Measurements from ENCODE around the gene CD8A. TPM values are rescaled to one million over a fixed set of nuclear protein-coding genes. Genes with fewer than 3 reads are reported as not detected.
A peak's percentile ranks its signal among the peaks of the same experiment; 100 is the strongest.

CD8A gene
- total and polyA plus RNA-seq, 4 experiments from 2014 or later = 0.47 to 1.9 (median 1.0) TPM

GRCh38 chr2:86793752-86794151, 3.0 kb upstream of the CD8A start:
- no peak overlapping the region for H3K4me3 Mint-ChIP-seq
- no peak overlapping the region for H3K27ac ChIP-seq (ENCODE audit: low read depth, low read length)
- H3K36me3 Mint-ChIP-seq = peaks cover 7 to 26% of the 10 kb centered on the region in 2 donors
- no peak overlapping the region for H3K27ac Mint-ChIP-seq
- H3K4me1 Mint-ChIP-seq = peaks cover 12 to 27% (median 20%) of the 10 kb centered on the region in 4 donors
- CTCF ChIA-PET (ENCODE audit: partially characterized antibody) = no interaction called here
- H3K27me3 Mint-ChIP-seq = peaks cover 47 to 58% of the 10 kb centered on the region in 2 donors
- no peak overlapping the region for H3K4me3 ChIP-seq (ENCODE audit: low read length in 2 of 2)
- peaks cover 0 to 11% of the 10 kb centered on the region in 2 donors for H3K9me3 ChIP-seq (ENCODE audit: control insufficient read depth in 1 of 2, low read length in 2 of 2)
- H3K4me1 ChIP-seq (ENCODE audit: insufficient read depth, low read length) = peaks cover 19% of the 10 kb centered on the region
- peaks cover 7 to 43% (median 35%) of the 10 kb centered on the region in 8 donors for H3K9me3 Mint-ChIP-seq
- POLR2A ChIA-PET (ENCODE audit: partially characterized antibody) = no interaction called here
- intact Hi-C loops (cut with micrococcal nuclease) = no loop called here
- DNase-seq = no peak
- H3K36me3 ChIP-seq (ENCODE audit: insufficient read depth, low read length) = no peaks in the 10 kb centered on the region
- peaks cover 29% of the 10 kb centered on the region for H3K27me3 ChIP-seq (ENCODE audit: insufficient read depth, low read length)

- H3K4me3 Mint-ChIP-seq = peak overlapping the region; percentile 76 to 91 (median 82)
- intact Hi-C loops (cut with micrococcal nuclease) = no loop called here
- Histone ChIP-seq H3K4me1 (ENCODE audit: insufficient read depth, low read length) (peaks cover 19% of the 10 kb centered on the region), H3K27me3 (ENCODE audit: insufficient read depth, low read length) (peaks cover 29% of the 10 kb centered on the region), H3K4me3 (ENCODE audit: low read length in 2 of 2) (peak overlapping the region in 1 of 2 donors; percentile 24), H3K36me3 (ENCODE audit: insufficient read depth, low read length) (no peaks in the 10 kb centered on the region), H3K27ac (ENCODE audit: low read depth, low read length) (no peak overlapping the region), H3K9me3 (ENCODE audit: control insufficient read depth in 1 of 2, low read length in 2 of 2) (peaks cover 0 to 5% of the 10 kb centered on the region in 2 donors)
- ChIA-PET POLR2A (ENCODE audit: partially characterized antibody) (interaction anchor here (1.2 kb wide), 1 partner anchor 16 kb away, joined by 4 read pairs; no protein-coding TSS in a partner anchor), CTCF (ENCODE audit: partially characterized antibody) (no interaction called here)
- H3K9me3 Mint-ChIP-seq = peaks cover 3 to 24% (median 19%) of the 10 kb centered on the region in 8 donors
- no peak overlapping the region for H3K27ac Mint-ChIP-seq
- H3K27me3 Mint-ChIP-seq = peaks cover 56 to 63% of the 10 kb centered on the region in 2 donors
- peaks cover 12 to 31% (median 21%) of the 10 kb centered on the region in 4 donors for H3K4me1 Mint-ChIP-seq
- DNase-seq = no peak
- peaks cover 3 to 18% of the 10 kb centered on the region in 2 donors for H3K36me3 Mint-ChIP-seq
Measured at GRCh38 chr2:86791573-86791972, 860 bp upstream of the CD8A start.

- Mint-ChIP-seq H3K27ac (no peak overlapping the region), H3K36me3 (peaks cover 2 to 9% of the 10 kb centered on the region in 2 donors), H3K9me3 (peaks cover 2 to 10% (median 6%) of the 10 kb centered on the region in 8 donors), H3K27me3 (peaks cover 53% of the 10 kb centered on the region in 2 donors), H3K4me3 (peak overlapping the region; percentile 69 to 84 (median 80)), H3K4me1 (peaks cover 12 to 31% (median 21%) of the 10 kb centered on the region in 4 donors)
- CTCF ChIA-PET (ENCODE audit: partially characterized antibody) = no interaction called here
- H3K9me3 ChIP-seq (ENCODE audit: control insufficient read depth in 1 of 2, low read length in 2 of 2) = no peaks in the 10 kb centered on the region
- no peaks in the 10 kb centered on the region for H3K36me3 ChIP-seq (ENCODE audit: insufficient read depth, low read length)
- H3K27me3 ChIP-seq (ENCODE audit: insufficient read depth, low read length) = peaks cover 26% of the 10 kb centered on the region
- DNase-seq = no peak
- H3K27ac ChIP-seq (ENCODE audit: low read depth, low read length) = no peak overlapping the region
- no peak overlapping the region for H3K4me3 ChIP-seq (ENCODE audit: low read length in 2 of 2)
- POLR2A ChIA-PET (ENCODE audit: partially characterized antibody) = no interaction called here
- intact Hi-C loops (cut with micrococcal nuclease) = no loop called here
- H3K4me1 ChIP-seq (ENCODE audit: insufficient read depth, low read length) = peaks cover 19% of the 10 kb centered on the region
Measured at GRCh38 chr2:86790134-86790675, 508 bp downstream of the CD8A start.

- Histone ChIP-seq H3K27ac (ENCODE audit: low read depth, low read length) (no peak overlapping the region), H3K4me3 (ENCODE audit: low read length in 2 of 2) (no peak overlapping the region), H3K36me3 (ENCODE audit: insufficient read depth, low read length) (no peaks in the 10 kb centered on the region), H3K4me1 (ENCODE audit: insufficient read depth, low read length) (peaks cover 19% of the 10 kb centered on the region), H3K27me3 (ENCODE audit: insufficient read depth, low read length) (peaks cover 22% of the 10 kb centered on the region), H3K9me3 (ENCODE audit: control insufficient read depth in 1 of 2, low read length in 2 of 2) (no peaks in the 10 kb centered on the region)
- Mint-ChIP-seq H3K4me1 (peaks cover 12 to 26% (median 19%) of the 10 kb centered on the region in 4 donors), H3K27ac (no peak overlapping the region), H3K9me3 (peaks cover 0 to 6% (median 2%) of the 10 kb centered on the region in 8 donors), H3K27me3 (peaks cover 48% of the 10 kb centered on the region in 2 donors), H3K36me3 (peaks cover 0 to 4% of the 10 kb centered on the region in 2 donors), H3K4me3 (peak overlapping the region; percentile 10 to 84 (median 80))
- intact Hi-C loops (cut with micrococcal nuclease) = no loop called here
- no peak for DNase-seq
- CTCF ChIA-PET (ENCODE audit: partially characterized antibody) = no interaction called here
- POLR2A ChIA-PET (ENCODE audit: partially characterized antibody) = no interaction called here
Measured at GRCh38 chr2:86789687-86790133, 1.0 kb downstream of the CD8A start.

- Histone ChIP-seq H3K36me3 (ENCODE audit: insufficient read depth, low read length) (no peaks in the 10 kb centered on the region), H3K27ac (ENCODE audit: low read depth, low read length) (no peak overlapping the region), H3K4me1 (ENCODE audit: insufficient read depth, low read length) (peaks cover 19% of the 10 kb centered on the region), H3K4me3 (ENCODE audit: low read length in 2 of 2) (no peak overlapping the region), H3K9me3 (ENCODE audit: control insufficient read depth in 1 of 2, low read length in 2 of 2) (no peaks in the 10 kb centered on the region), H3K27me3 (ENCODE audit: insufficient read depth, low read length) (peaks cover 18% of the 10 kb centered on the region)
- no peak for DNase-seq
- Mint-ChIP-seq H3K27ac (no peak overlapping the region), H3K36me3 (no peaks in the 10 kb centered on the region), H3K4me3 (peak overlapping the region in 2 of 8 donors; percentile 13 to 21), H3K4me1 (peaks cover 12 to 28% (median 20%) of the 10 kb centered on the region in 4 donors), H3K27me3 (peaks cover 42 to 43% of the 10 kb centered on the region in 2 donors), H3K9me3 (peaks cover 0 to 2% (median 0%) of the 10 kb centered on the region in 8 donors)
- ChIA-PET CTCF (ENCODE audit: partially characterized antibody) (no interaction called here), POLR2A (ENCODE audit: partially characterized antibody) (no interaction called here)
- intact Hi-C loops (cut with micrococcal nuclease) = no loop called here
Measured at GRCh38 chr2:86788881-86789686, 1.6 kb downstream of the CD8A start.

GRCh38 chr2:86788165-86788564, 2.5 kb downstream of the CD8A start:
- Histone ChIP-seq H3K27me3 (ENCODE audit: insufficient read depth, low read length) (peaks cover 15% of the 10 kb centered on the region), H3K36me3 (ENCODE audit: insufficient read depth, low read length) (no peaks in the 10 kb centered on the region), H3K27ac (ENCODE audit: low read depth, low read length) (no peak overlapping the region), H3K9me3 (ENCODE audit: control insufficient read depth in 1 of 2, low read length in 2 of 2) (no peaks in the 10 kb centered on the region), H3K4me1 (ENCODE audit: insufficient read depth, low read length) (peaks cover 19% of the 10 kb centered on the region), H3K4me3 (ENCODE audit: low read length in 2 of 2) (no peak overlapping the region)
- Mint-ChIP-seq H3K4me1 (peaks cover 12 to 33% (median 20%) of the 10 kb centered on the region in 4 donors), H3K4me3 (no peak overlapping the region), H3K9me3 (peaks cover 0 to 2% (median 0%) of the 10 kb centered on the region in 8 donors), H3K27me3 (peaks cover 34% of the 10 kb centered on the region in 2 donors), H3K36me3 (no peaks in the 10 kb centered on the region), H3K27ac (no peak overlapping the region)
- CTCF ChIA-PET (ENCODE audit: partially characterized antibody) = interaction anchor here (0.9 kb wide), 1 partner anchor 19 kb away, joined by 4 read pairs; no protein-coding TSS in a partner anchor
- intact Hi-C loops (cut with micrococcal nuclease) = no loop called here
- DNase-seq = no peak
- POLR2A ChIA-PET (ENCODE audit: partially characterized antibody) = no interaction called here

GRCh38 chr2:86787736-86788135, 3.0 kb downstream of the CD8A start:
- H3K4me1 Mint-ChIP-seq = peaks cover 12 to 33% (median 20%) of the 10 kb centered on the region in 4 donors
- no peak overlapping the region for H3K4me3 ChIP-seq (ENCODE audit: low read length in 2 of 2)
- H3K4me3 Mint-ChIP-seq = peak overlapping the region in 3 of 8 donors; percentile 65 to 76 (median 70)

More at GRCh38 chr2:86787736-86788135, 3.0 kb downstream of the CD8A start:
- DNase-seq = no peak
- POLR2A ChIA-PET (ENCODE audit: partially characterized antibody) = no interaction called here
- Mint-ChIP-seq H3K27ac (no peak overlapping the region), H3K9me3 (peaks cover 0 to 2% (median 0%) of the 10 kb centered on the region in 8 donors), H3K27me3 (peaks cover 30% of the 10 kb centered on the region in 2 donors), H3K36me3 (no peaks in the 10 kb centered on the region)
- Histone ChIP-seq H3K4me1 (ENCODE audit: insufficient read depth, low read length) (peaks cover 19% of the 10 kb centered on the region), H3K27ac (ENCODE audit: low read depth, low read length) (no peak overlapping the region), H3K27me3 (ENCODE audit: insufficient read depth, low read length) (peaks cover 15% of the 10 kb centered on the region), H3K9me3 (ENCODE audit: control insufficient read depth in 1 of 2, low read length in 2 of 2) (no peaks in the 10 kb centered on the region), H3K36me3 (ENCODE audit: insufficient read depth, low read length) (no peaks in the 10 kb centered on the region)
- CTCF ChIA-PET (ENCODE audit: partially characterized antibody) = interaction anchor here (0.9 kb wide), 1 partner anchor 20 kb away, joined by 4 read pairs; no protein-coding TSS in a partner anchor
- intact Hi-C loops (cut with micrococcal nuclease) = no loop called here

All from CD4-positive, alpha-beta memory T cell (primary cell).